Measurements from ENCODE around the gene RIPK4. TPM values are rescaled to one million over a fixed set of nuclear protein-coding genes. Genes with fewer than 3 reads are reported as not detected.
A peak's percentile ranks its signal among the peaks of the same experiment; 100 is the strongest.

Gene RIPK4
- total RNA-seq, 1 donor from 2014 or later, result not detected

- peaks cover 21% of the 10 kb centered on the region for H3K4me1 Mint-ChIP-seq
- H3K27me3 Mint-ChIP-seq (ENCODE audit: low read depth), result no peaks in the 10 kb centered on the region
- peaks cover 13% of the 10 kb centered on the region for H3K36me3 Mint-ChIP-seq (ENCODE audit: low read depth)
- no peak for DNase-seq (ENCODE audit: low read depth, low spot score)
- H3K27ac Mint-ChIP-seq (ENCODE audit: unreplicated experiment), result peak overlapping the region; percentile 2
- H3K4me3 Mint-ChIP-seq, result no peak overlapping the region
- peaks cover 8% of the 10 kb centered on the region for H3K9me3 Mint-ChIP-seq
- TF ChIP-seq, protein P1, sequence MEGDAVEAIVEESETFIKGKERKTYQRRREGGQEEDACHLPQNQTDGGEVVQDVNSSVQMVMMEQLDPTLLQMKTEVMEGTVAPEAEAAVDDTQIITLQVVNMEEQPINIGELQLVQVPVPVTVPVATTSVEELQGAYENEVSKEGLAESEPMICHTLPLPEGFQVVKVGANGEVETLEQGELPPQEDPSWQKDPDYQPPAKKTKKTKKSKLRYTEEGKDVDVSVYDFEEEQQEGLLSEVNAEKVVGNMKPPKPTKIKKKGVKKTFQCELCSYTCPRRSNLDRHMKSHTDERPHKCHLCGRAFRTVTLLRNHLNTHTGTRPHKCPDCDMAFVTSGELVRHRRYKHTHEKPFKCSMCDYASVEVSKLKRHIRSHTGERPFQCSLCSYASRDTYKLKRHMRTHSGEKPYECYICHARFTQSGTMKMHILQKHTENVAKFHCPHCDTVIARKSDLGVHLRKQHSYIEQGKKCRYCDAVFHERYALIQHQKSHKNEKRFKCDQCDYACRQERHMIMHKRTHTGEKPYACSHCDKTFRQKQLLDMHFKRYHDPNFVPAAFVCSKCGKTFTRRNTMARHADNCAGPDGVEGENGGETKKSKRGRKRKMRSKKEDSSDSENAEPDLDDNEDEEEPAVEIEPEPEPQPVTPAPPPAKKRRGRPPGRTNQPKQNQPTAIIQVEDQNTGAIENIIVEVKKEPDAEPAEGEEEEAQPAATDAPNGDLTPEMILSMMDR (conservative IDR thresholded peaks at IDR 0.05), result no peak
These were observed 38.2 kb upstream of the RIPK4 start for GRCh38 chr21:41805038-41805437.

- H3K4me3 Mint-ChIP-seq, result no peak overlapping the region
- peak overlapping the region; percentile 88 for H3K27ac Mint-ChIP-seq (ENCODE audit: unreplicated experiment)
- DNase-seq (ENCODE audit: low read depth, low spot score), result no peak
- TF ChIP-seq, protein P1 (conservative IDR thresholded peaks at IDR 0.05), result no peak
- H3K27me3 Mint-ChIP-seq (ENCODE audit: low read depth), result no peaks in the 10 kb centered on the region
- H3K4me1 Mint-ChIP-seq, result peaks cover 27% of the 10 kb centered on the region
- peaks cover 8% of the 10 kb centered on the region for H3K9me3 Mint-ChIP-seq
- H3K36me3 Mint-ChIP-seq (ENCODE audit: low read depth), result peaks cover 10% of the 10 kb centered on the region
These were observed 37.5 kb upstream of the RIPK4 start for GRCh38 chr21:41804381-41804780.

DNA sequence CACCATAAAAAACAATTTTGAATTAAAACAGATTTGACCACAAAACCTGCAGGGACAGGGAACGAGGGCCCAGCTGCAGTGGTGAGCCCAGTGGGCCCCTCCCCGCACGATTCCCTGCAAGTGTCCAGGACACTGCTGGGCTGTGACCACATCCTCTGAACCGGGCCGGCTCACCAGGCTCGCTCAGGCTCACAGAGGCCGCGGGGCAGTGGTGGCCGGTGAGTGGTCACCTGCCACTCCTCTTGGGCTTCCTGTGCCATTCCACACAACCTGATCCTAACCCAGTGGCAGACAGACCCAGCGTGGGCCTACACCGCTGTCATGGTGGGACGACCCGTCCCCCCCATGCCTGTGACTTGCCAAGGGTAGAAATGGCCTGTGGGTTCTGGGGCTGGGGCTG lies 36.5 kb upstream of the RIPK4 start:
- H3K9me3 Mint-ChIP-seq, result peaks cover 8% of the 10 kb centered on the region
- H3K4me1 Mint-ChIP-seq, result peaks cover 29% of the 10 kb centered on the region
- no peak overlapping the region for H3K27ac Mint-ChIP-seq (ENCODE audit: unreplicated experiment)
- no peak for DNase-seq (ENCODE audit: low read depth, low spot score)
- peaks cover 10% of the 10 kb centered on the region for H3K36me3 Mint-ChIP-seq (ENCODE audit: low read depth)
- H3K27me3 Mint-ChIP-seq (ENCODE audit: low read depth), result no peaks in the 10 kb centered on the region
- no peak overlapping the region for H3K4me3 Mint-ChIP-seq
- TF ChIP-seq, protein P1 (conservative IDR thresholded peaks at IDR 0.05), result no peak

DNA sequence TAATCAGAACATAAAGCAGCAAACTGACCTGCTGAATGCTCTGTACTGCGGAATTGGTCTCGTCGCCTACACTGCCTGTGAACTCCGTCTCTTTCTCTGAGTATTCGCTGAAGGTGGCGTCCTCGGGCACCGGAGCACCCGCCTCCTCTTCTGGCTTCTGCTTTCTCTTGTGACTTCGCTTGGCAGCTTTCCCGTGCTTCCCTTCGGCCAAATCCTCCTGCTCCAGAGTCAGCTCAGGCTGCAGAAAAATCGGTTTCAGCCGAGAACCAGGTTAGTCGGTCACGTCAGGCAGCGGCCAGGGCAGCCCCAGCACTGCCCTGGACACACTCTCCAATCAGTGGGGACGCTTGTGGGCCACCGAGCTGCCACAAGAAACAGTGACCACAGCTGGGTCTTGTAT lies 35.8 kb upstream of the RIPK4 start:
- H3K27ac Mint-ChIP-seq (ENCODE audit: unreplicated experiment), result no peak overlapping the region
- H3K9me3 Mint-ChIP-seq, result peaks cover 8% of the 10 kb centered on the region
- peaks cover 29% of the 10 kb centered on the region for H3K4me1 Mint-ChIP-seq
- no peak overlapping the region for H3K4me3 Mint-ChIP-seq
- no peak for DNase-seq (ENCODE audit: low read depth, low spot score)
- TF ChIP-seq, protein P1 (conservative IDR thresholded peaks at IDR 0.05), result no peak
- no peaks in the 10 kb centered on the region for H3K27me3 Mint-ChIP-seq (ENCODE audit: low read depth)
- H3K36me3 Mint-ChIP-seq (ENCODE audit: low read depth), result peaks cover 9% of the 10 kb centered on the region

- TF ChIP-seq, protein P1 (conservative IDR thresholded peaks at IDR 0.05), result no peak
- Mint-ChIP-seq H3K27ac (ENCODE audit: unreplicated experiment) (no peak overlapping the region), H3K4me1 (peaks cover 29% of the 10 kb centered on the region), H3K9me3 (peaks cover 8% of the 10 kb centered on the region), H3K27me3 (ENCODE audit: low read depth) (no peaks in the 10 kb centered on the region), H3K4me3 (no peak overlapping the region), H3K36me3 (ENCODE audit: low read depth) (peaks cover 5% of the 10 kb centered on the region)
- DNase-seq (ENCODE audit: low read depth, low spot score), result no peak
These were observed 35.3 kb upstream of the RIPK4 start for GRCh38 chr21:41802198-41802584.
